Kidney tubule cell (primary cell): ENCODE measurements around the gene BCAR3.

Experiments
- DNase-seq: peaks from one replicate; pipeline ENCODE4 v3.0.0-alpha.2; 2018; ENCODE audit warnings: low spot score

Gene BCAR3

GRCh38 chr1:93597709-93598108, 83.9 kb downstream of the BCAR3 start:
- DNase-seq, result no peak

GRCh38 chr1:93596329-93597089, 85.1 kb downstream of the BCAR3 start:
- DNase-seq, result no peak

- no peak for DNase-seq
These were observed 85.9 kb downstream of the BCAR3 start for GRCh38 chr1:93595743-93596142.

- peak; percentile 30 for DNase-seq
These were observed 86.4 kb downstream of the BCAR3 start for GRCh38 chr1:93595266-93595665.

GRCh38 chr1:93594603-93594880, 87.1 kb downstream of the BCAR3 start:
- no peak for DNase-seq

- DNase-seq, result no peak
These were observed 87.6 kb downstream of the BCAR3 start for GRCh38 chr1:93593854-93594602.

GRCh38 chr1:93592551-93592949, 89.1 kb downstream of the BCAR3 start:
- DNase-seq, result peak; percentile 85

- DNase-seq, result peak; percentile 91
These were observed 89.7 kb downstream of the BCAR3 start for GRCh38 chr1:93591676-93592550.

GRCh38 chr1:93591291-93591675, 90.4 kb downstream of the BCAR3 start:
- peak; percentile 75 for DNase-seq

- no peak for DNase-seq
These were observed 92.7 kb downstream of the BCAR3 start for GRCh38 chr1:93588955-93589354.

GRCh38 chr1:93588206-93588605, 93.4 kb downstream of the BCAR3 start:
- DNase-seq, result peak; percentile 43

GRCh38 chr1:93587354-93587753, 94.3 kb downstream of the BCAR3 start:
- DNase-seq, result no peak

GRCh38 chr1:93585059-93585966, 96.3 kb downstream of the BCAR3 start:
- DNase-seq, result peak; percentile 92

- DNase-seq, result no peak
These were observed 97.2 kb downstream of the BCAR3 start for GRCh38 chr1:93584261-93585003.

- DNase-seq, result no peak
These were observed 99.5 kb downstream of the BCAR3 start for GRCh38 chr1:93581917-93582850.

- peak; percentile 80 for DNase-seq
These were observed 101.7 kb downstream of the BCAR3 start for GRCh38 chr1:93579891-93580290.

- DNase-seq, result no peak
These were observed 102.5 kb downstream of the BCAR3 start for GRCh38 chr1:93578911-93579825.

- DNase-seq, result no peak
These were observed 103.2 kb downstream of the BCAR3 start for GRCh38 chr1:93578433-93578830.
